Measurements from ENCODE around the gene SPSB3. TPM values are rescaled to one million over a fixed set of nuclear protein-coding genes. Genes with fewer than 3 reads are reported as not detected.

The SPSB3 gene
- total and polyA plus RNA-seq, 2 of the 4 experiments (the other 2 are of a cell fraction), result 9.1 to 30.8 TPM

DNA sequence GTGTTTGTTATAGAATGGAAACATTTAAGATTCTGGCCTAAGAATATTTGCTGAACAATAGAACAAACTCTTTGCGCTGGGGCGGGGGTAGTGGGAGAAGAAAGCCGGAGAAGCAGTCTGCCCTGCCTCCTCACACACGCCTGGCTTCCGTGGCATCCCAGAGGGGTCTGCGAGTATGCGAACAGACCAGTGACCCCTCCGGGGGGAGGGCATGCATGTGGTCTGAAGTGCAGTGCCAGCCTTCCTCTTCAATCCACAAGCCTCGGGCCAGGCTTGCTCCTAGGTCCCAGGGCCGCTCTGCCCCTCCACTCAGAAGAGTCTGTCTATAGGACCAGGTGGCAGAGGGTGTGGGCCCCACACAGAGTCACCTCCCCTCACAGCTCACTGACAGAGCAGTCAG, 25.3 kb upstream of the SPSB3 start:
- intact Hi-C loops (cut with micrococcal nuclease) (no loop called here), in situ Hi-C loops (cut with MboI; ENCODE audit: low sequenced_read_pairs) (no loop called here), dilution Hi-C loops (cut with HindIII; ENCODE audit: low sequenced_read_pairs, unreplicated experiment) (no loop called here)
- Histone ChIP-seq H3K27me3 (ENCODE audit: control insufficient read depth, insufficient read depth, low read length) (no peaks in the 10 kb centered on the region), H4K20me1 (ENCODE audit: insufficient read depth, low read length) (no peaks in the 10 kb centered on the region), H4K8ac (ENCODE audit: low read depth in 2 of 2, low read length in 2 of 2) (no peak overlapping the region), H3K23ac (ENCODE audit: low read depth, low read length) (no peak overlapping the region), H3K4me3 (ENCODE audit: insufficient read depth, low read depth, low read length) (no peak overlapping the region), H3K36me3 (ENCODE audit: control insufficient read depth, insufficient read depth, low read length) (peaks cover 19% of the 10 kb centered on the region; the same call in 1 of the 2 replicates), H2AFZ (replicated peaks; ENCODE audit: low read length, poor library complexity) (no peak overlapping the region), H3K9ac (ENCODE audit: low read depth, low read length) (no peak overlapping the region), H2AK5ac (ENCODE audit: low read depth, low read length) (no peak overlapping the region), H3K27ac (ENCODE audit: insufficient read depth, low read length) (no peak overlapping the region), H3K4ac (ENCODE audit: low read depth, low read length) (no peak overlapping the region), H3K14ac (replicated peaks; ENCODE audit: low read depth, low read length) (no peak overlapping the region), H3K56ac (ENCODE audit: extremely low read depth, insufficient read depth, low read length) (no peak overlapping the region), H3K4me1 (ENCODE audit: control insufficient read depth, insufficient read depth, low read length) (no peaks in the 10 kb centered on the region), H4K91ac (ENCODE audit: insufficient read depth, low read depth, low read length) (no peak overlapping the region), H2AK9ac (replicated peaks; ENCODE audit: low read depth, low read length, poor library complexity) (no peak overlapping the region), H3K4me2 (ENCODE audit: low read depth, low read length) (no peak overlapping the region), H2BK5ac (ENCODE audit: low read depth, low read length, poor library complexity, severe bottlenecking) (no peak overlapping the region), H3K18ac (ENCODE audit: low read depth, low read length) (no peak overlapping the region), H3K9me3 (ENCODE audit: control insufficient read depth, insufficient read depth, low read length) (no peaks in the 10 kb centered on the region), H3K79me1 (ENCODE audit: low read depth in 1 of 2, low read length in 2 of 2) (0 out of 4 replicates have a peak, but pooled peaks cover 0 to 2% of the 10 kb centered on the region in 2 experiments), H2BK20ac (ENCODE audit: low read depth, low read length) (no peak overlapping the region), H3K9me1 (ENCODE audit: insufficient read depth, low read length) (no peaks in the 10 kb centered on the region), H4K5ac (ENCODE audit: low read depth, low read length) (no peak overlapping the region), H2BK120ac (ENCODE audit: low read depth, low read length) (no peak overlapping the region), H2BK15ac (ENCODE audit: low read depth, low read length) (no peak overlapping the region)
- ATAC-seq (ENCODE audit: low read depth) (no peak), DNase-seq (no peak)
- no peak for TF ChIP-seq SMC3 (IDR thresholded peaks at IDR 0.05; ENCODE audit: low read depth, low read length)
- TF ChIP-seq FOS (IDR thresholded peaks at IDR 0.05; ENCODE audit: low read depth, low read length), result no peak
- TF ChIP-seq, protein P1, sequence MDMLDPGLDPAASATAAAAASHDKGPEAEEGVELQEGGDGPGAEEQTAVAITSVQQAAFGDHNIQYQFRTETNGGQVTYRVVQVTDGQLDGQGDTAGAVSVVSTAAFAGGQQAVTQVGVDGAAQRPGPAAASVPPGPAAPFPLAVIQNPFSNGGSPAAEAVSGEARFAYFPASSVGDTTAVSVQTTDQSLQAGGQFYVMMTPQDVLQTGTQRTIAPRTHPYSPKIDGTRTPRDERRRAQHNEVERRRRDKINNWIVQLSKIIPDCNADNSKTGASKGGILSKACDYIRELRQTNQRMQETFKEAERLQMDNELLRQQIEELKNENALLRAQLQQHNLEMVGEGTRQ (IDR thresholded peaks at IDR 0.05; ENCODE audit: low read depth, low read length), result no peak
- TF ChIP-seq BHLHE40 (IDR thresholded peaks at IDR 0.05; ENCODE audit: low read depth, low read length), result no peak
- TF ChIP-seq RAD21 (IDR thresholded peaks at IDR 0.05; ENCODE audit: low read length), result no peak
- TF ChIP-seq CHD1 (IDR thresholded peaks at IDR 0.05; ENCODE audit: low read depth, low read length), result no peak
- TF ChIP-seq MAZ (IDR thresholded peaks at IDR 0.05; ENCODE audit: borderline replicate concordance, low read depth, low read length), result no peak
- no peak for TF ChIP-seq POLR2A (IDR thresholded peaks at IDR 0.05; ENCODE audit: low read depth, low read length)
- TF ChIP-seq RCOR1 (IDR thresholded peaks at IDR 0.05; ENCODE audit: insufficient replicate concordance, low read length), result no peak
- TF ChIP-seq, protein P2, sequence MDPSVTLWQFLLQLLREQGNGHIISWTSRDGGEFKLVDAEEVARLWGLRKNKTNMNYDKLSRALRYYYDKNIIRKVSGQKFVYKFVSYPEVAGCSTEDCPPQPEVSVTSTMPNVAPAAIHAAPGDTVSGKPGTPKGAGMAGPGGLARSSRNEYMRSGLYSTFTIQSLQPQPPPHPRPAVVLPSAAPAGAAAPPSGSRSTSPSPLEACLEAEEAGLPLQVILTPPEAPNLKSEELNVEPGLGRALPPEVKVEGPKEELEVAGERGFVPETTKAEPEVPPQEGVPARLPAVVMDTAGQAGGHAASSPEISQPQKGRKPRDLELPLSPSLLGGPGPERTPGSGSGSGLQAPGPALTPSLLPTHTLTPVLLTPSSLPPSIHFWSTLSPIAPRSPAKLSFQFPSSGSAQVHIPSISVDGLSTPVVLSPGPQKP (IDR thresholded peaks at IDR 0.05; ENCODE audit: borderline replicate concordance, low read depth, low read length), result no peak
- no peak for TF ChIP-seq NFE2L2 (IDR thresholded peaks at IDR 0.05; ENCODE audit: low read depth, low read length)
- WGBS, 2 experiments (ENCODE audit: extremely low coverage in 2 of 2, insufficient read length in 1 of 2), result 87% methylated on average over 6 of the region's 10 CpGs; no CpG with 5 or more reads in 1 of the 2 experiments
- CTCF ChIA-PET, result no interaction called here
- no TSS peak for BruUV-seq (replicated peaks)
- POLR2A ChIA-PET (ENCODE audit: unreplicated experiment), result no interaction called here

All from IMR-90 (cell line).